BJ (cell line): Measurements from ENCODE around the gene RASSF5. TPM values are rescaled to one million over a fixed set of nuclear protein-coding genes. Genes with fewer than 3 reads are reported as not detected.

Experiments
- CTCF ChIA-PET: fragments of 350-600 bp; formaldehyde crosslinking; extraction: SDS; loops from one replicate; lab custom pipeline; 2021; ENCODE audit warnings: antibody characterized with exemption, inconsistent platforms; lab: Yijun Ruan, JAX
- POLR2A ChIA-PET: fragments of 300-600 bp; sonication (Branson Sonifier 250); formaldehyde crosslinking; extraction: SDS; loops from one replicate; lab custom pipeline; 2021; ENCODE audit warnings: antibody characterized with exemption; lab: Charles Lee
- DNase-seq: peaks from one replicate; pipeline ENCODE4 v3.0.0-alpha.2; 2011; ENCODE audit warnings: low read depth
- H3K27me3 ChIP-seq: 2 replicates; pipeline ENCODE4 v1.6.0; 2011; ENCODE audit warnings: low read length; ENCODE audit not compliant: control insufficient read depth, insufficient read depth
- H3K36me3 ChIP-seq: 2 replicates; pipeline ENCODE4 v1.5.1; 2011; ENCODE audit warnings: low read length; ENCODE audit not compliant: control insufficient read depth, insufficient read depth
- H3K4me3 ChIP-seq: 2 replicates; pipeline ENCODE4 v1.5.1; 2011; ENCODE audit warnings: low read depth, mild to moderate bottlenecking, control low read depth, low read length
- CTCF ChIP-seq: IDR thresholded peaks from 2 replicates; pipeline ENCODE4 v1.5.1; 2011; ENCODE audit warnings: low read depth, mild to moderate bottlenecking, control low read depth, inconsistent platforms, low read length, moderate library complexity; ENCODE audit not compliant: insufficient read depth
- polyA plus RNA-seq: library from polyadenylated mRNA; depleted of rRNA; stranded (reverse); fragments of >200 nt; gene quantifications from 2 replicates; pipeline ENCODE4 v1.2.3, GENCODE V29; 2011

RASSF5 gene
- polyA plus RNA-seq, 1 experiment = 2.1 TPM

- ChIA-PET POLR2A (no interaction called here), CTCF (interaction anchor here (0.7 to 4.7 kb wide), 8 partner anchors 9 to 222 kb away, joined by 3 to 23 read pairs (median 4); no protein-coding TSS in a partner anchor)
- 0 out of 2 replicates have a peak, but pooled peaks cover 3% of the 10 kb centered on the region for H3K27me3 ChIP-seq
- H3K36me3 ChIP-seq = no peaks in the 10 kb centered on the region
- TF ChIP-seq CTCF = no peak
- H3K4me3 ChIP-seq = no peak overlapping the region
- no peak for DNase-seq
Observed at GRCh38 chr1:206504363-206504713, 3.0 kb upstream of the RASSF5 start.

- CTCF ChIA-PET = interaction anchor here (0.6 to 1.8 kb wide), 14 partner anchors 10 to 540 kb away, joined by 3 to 9 read pairs (median 4); no protein-coding TSS in a partner anchor
- TF ChIP-seq CTCF = peak; percentile 67
Observed at GRCh38 chr1:206505702-206506355, 1.5 kb upstream of the RASSF5 start.

GRCh38 chr1:206506405-206507283, 687 bp upstream of the RASSF5 start:
- ChIA-PET POLR2A (interaction anchor here (0.6 kb wide), 1 partner anchor 31 kb away, joined by 4 read pairs; no protein-coding TSS in a partner anchor), CTCF (interaction anchor here (0.6 to 1.8 kb wide), 14 partner anchors 9 to 539 kb away, joined by 3 to 9 read pairs (median 4); partner anchors contain the start of gene EIF2D)
- Histone ChIP-seq H3K27me3 (peaks cover 6% of the 10 kb centered on the region; the same call in 1 of the 2 replicates), H3K36me3 (no peaks in the 10 kb centered on the region), H3K4me3 (peak overlapping the region; percentile 36)
- TF ChIP-seq CTCF = no peak
- DNase-seq = no peak

More at GRCh38 chr1:206505702-206506355, 1.5 kb upstream of the RASSF5 start:
- POLR2A ChIA-PET = no interaction called here
- H3K4me3 ChIP-seq = no peak overlapping the region
- H3K27me3 ChIP-seq = peaks cover 6% of the 10 kb centered on the region; the same call in 1 of the 2 replicates
- DNase-seq = no peak
- H3K36me3 ChIP-seq = no peaks in the 10 kb centered on the region

- Histone ChIP-seq H3K36me3 (no peaks in the 10 kb centered on the region), H3K27me3 (peaks cover 6% of the 10 kb centered on the region; the same call in 1 of the 2 replicates), H3K4me3 (peak overlapping the region; percentile 36)
- CTCF ChIA-PET = interaction anchor here (0.6 to 1.2 kb wide), 5 partner anchors 7 to 90 kb away, joined by 3 to 4 read pairs (median 3); no protein-coding TSS in a partner anchor
- POLR2A ChIA-PET = no interaction called here
- no peak for TF ChIP-seq CTCF
- DNase-seq = no peak
Observed at GRCh38 chr1:206508130-206508889, 979 bp downstream of the RASSF5 start.
